Loucy (cell line): ENCODE data around the gene CIITA.

Experiments used
- H2AFZ ChIP-seq: fragments of 200-600 bp; sonication (generic); 2 replicates; pipeline ENCODE4 v1.6.0; 2016; ENCODE audit warnings: antibody characterized with exemption, mild to moderate bottlenecking, low read length, moderate library complexity
- H3F3A ChIP-seq: fragments of 200-600 bp; 2 replicates; pipeline ENCODE4 v1.6.0; 2016; ENCODE audit warnings: antibody characterized with exemption, low read depth, mild to moderate bottlenecking
- H3K27me3 ChIP-seq: fragments of 200-600 bp; sonication (generic); 2 replicates; pipeline ENCODE4 v1.6.1; 2014; ENCODE audit warnings: low read length, mild to moderate bottlenecking; ENCODE audit not compliant: insufficient read depth, poor library complexity, severe bottlenecking
- H3K36me3 ChIP-seq: fragments of 200-600 bp; sonication (generic); 2 replicates; pipeline ENCODE4 v1.6.1; 2016; ENCODE audit warnings: low read length; ENCODE audit not compliant: insufficient read depth
- H3K4me1 ChIP-seq: fragments of 200-600 bp; sonication (generic); 2 replicates; pipeline ENCODE4 v1.5.1; 2014; ENCODE audit warnings: low read length, mild to moderate bottlenecking; ENCODE audit not compliant: insufficient read depth, poor library complexity, severe bottlenecking
- H3K4me2 ChIP-seq: fragments of 200-600 bp; sonication (generic); 2 replicates; pipeline ENCODE4 v1.6.0; 2014; ENCODE audit warnings: antibody characterized with exemption, low read length, low read depth, mild to moderate bottlenecking; ENCODE audit not compliant: poor library complexity, severe bottlenecking
- H3K4me3 ChIP-seq: fragments of 200-600 bp; sonication (generic); 2 replicates; pipeline ENCODE4 v1.5.1; 2014; ENCODE audit warnings: low read length, mild to moderate bottlenecking, mixed read lengths; ENCODE audit not compliant: poor library complexity, severe bottlenecking
- H3K79me2 ChIP-seq: fragments of 200-600 bp; sonication (generic); 2 replicates; pipeline ENCODE4 v1.6.1; 2014; ENCODE audit warnings: low read length; ENCODE audit not compliant: insufficient read depth
- H3K9ac ChIP-seq: fragments of 200-600 bp; sonication (generic); 2 replicates; pipeline ENCODE4 v1.6.0; 2014; ENCODE audit warnings: mild to moderate bottlenecking, low read depth, low read length, moderate library complexity; ENCODE audit not compliant: poor library complexity, severe bottlenecking
- H3K9me2 ChIP-seq: fragments of 200-600 bp; sonication (generic); replicated peaks from 2 replicates; pipeline ENCODE4 v1.6.1; 2016; ENCODE audit warnings: low read depth, low read length, mixed read lengths
- H3K9me3 ChIP-seq: fragments of 200-600 bp; sonication (generic); 2 replicates; pipeline ENCODE4 v1.6.1; 2014; ENCODE audit warnings: mild to moderate bottlenecking, antibody characterized with exemption, low read length, low read depth; ENCODE audit not compliant: insufficient read depth
- H4K20me1 ChIP-seq: fragments of 200-600 bp; sonication (generic); 2 replicates; pipeline ENCODE4 v1.6.0; 2014; ENCODE audit warnings: antibody characterized with exemption, low read length, mild to moderate bottlenecking; ENCODE audit not compliant: insufficient read depth, poor library complexity, severe bottlenecking
- EZH2phosphoT487 ChIP-seq: fragments of 200-600 bp; IDR thresholded peaks from 2 replicates; pipeline ENCODE4 v1.6.1; 2018; ENCODE audit warnings: antibody characterized with exemption, mild to moderate bottlenecking, moderate library complexity, borderline replicate concordance
- TF ChIP-seq, protein P1 (sequence below): fragments of 200-600 bp; sonication (generic); conservative IDR thresholded peaks from 2 replicates; pipeline ENCODE4 v1.5.1; 2014; ENCODE audit warnings: mild to moderate bottlenecking, antibody characterized with exemption, low read length

Gene CIITA

DNA sequence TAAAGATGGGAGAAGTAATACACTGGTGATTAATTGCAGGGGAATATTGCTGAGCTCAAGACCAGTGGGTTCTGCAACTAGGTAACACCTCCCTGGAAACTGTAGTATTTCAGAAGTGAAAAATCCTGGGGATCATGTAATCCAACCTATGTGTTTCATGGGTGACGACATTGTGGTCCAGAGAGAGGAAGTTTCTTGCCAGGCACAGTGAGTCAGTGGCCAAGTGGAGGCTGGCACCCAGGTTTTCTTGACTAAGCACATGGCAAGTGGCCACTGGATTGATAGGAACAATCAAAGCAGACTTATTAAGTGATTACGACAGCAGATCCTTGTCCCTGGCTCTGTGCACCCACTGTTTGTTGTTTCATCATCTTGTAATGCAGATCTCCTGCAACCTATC lies 14.6 kb upstream of the CIITA start:
- Histone ChIP-seq H3K9me3 (no peaks in the 10 kb centered on the region), H3K9me2 (no peaks in the 10 kb centered on the region), H3K9ac (no peak overlapping the region), H3K27me3 (no peaks in the 10 kb centered on the region), H4K20me1 (no peaks in the 10 kb centered on the region), H2AFZ (no peak overlapping the region), H3K36me3 (no peaks in the 10 kb centered on the region), H3F3A (no peaks in the 10 kb centered on the region), H3K79me2 (no peaks in the 10 kb centered on the region), H3K4me1 (no peaks in the 10 kb centered on the region), H3K4me3 (no peak overlapping the region), H3K4me2 (no peak overlapping the region)
- TF ChIP-seq EZH2phosphoT487 = no peak
- TF ChIP-seq, protein P1, sequence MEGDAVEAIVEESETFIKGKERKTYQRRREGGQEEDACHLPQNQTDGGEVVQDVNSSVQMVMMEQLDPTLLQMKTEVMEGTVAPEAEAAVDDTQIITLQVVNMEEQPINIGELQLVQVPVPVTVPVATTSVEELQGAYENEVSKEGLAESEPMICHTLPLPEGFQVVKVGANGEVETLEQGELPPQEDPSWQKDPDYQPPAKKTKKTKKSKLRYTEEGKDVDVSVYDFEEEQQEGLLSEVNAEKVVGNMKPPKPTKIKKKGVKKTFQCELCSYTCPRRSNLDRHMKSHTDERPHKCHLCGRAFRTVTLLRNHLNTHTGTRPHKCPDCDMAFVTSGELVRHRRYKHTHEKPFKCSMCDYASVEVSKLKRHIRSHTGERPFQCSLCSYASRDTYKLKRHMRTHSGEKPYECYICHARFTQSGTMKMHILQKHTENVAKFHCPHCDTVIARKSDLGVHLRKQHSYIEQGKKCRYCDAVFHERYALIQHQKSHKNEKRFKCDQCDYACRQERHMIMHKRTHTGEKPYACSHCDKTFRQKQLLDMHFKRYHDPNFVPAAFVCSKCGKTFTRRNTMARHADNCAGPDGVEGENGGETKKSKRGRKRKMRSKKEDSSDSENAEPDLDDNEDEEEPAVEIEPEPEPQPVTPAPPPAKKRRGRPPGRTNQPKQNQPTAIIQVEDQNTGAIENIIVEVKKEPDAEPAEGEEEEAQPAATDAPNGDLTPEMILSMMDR = no peak

DNA sequence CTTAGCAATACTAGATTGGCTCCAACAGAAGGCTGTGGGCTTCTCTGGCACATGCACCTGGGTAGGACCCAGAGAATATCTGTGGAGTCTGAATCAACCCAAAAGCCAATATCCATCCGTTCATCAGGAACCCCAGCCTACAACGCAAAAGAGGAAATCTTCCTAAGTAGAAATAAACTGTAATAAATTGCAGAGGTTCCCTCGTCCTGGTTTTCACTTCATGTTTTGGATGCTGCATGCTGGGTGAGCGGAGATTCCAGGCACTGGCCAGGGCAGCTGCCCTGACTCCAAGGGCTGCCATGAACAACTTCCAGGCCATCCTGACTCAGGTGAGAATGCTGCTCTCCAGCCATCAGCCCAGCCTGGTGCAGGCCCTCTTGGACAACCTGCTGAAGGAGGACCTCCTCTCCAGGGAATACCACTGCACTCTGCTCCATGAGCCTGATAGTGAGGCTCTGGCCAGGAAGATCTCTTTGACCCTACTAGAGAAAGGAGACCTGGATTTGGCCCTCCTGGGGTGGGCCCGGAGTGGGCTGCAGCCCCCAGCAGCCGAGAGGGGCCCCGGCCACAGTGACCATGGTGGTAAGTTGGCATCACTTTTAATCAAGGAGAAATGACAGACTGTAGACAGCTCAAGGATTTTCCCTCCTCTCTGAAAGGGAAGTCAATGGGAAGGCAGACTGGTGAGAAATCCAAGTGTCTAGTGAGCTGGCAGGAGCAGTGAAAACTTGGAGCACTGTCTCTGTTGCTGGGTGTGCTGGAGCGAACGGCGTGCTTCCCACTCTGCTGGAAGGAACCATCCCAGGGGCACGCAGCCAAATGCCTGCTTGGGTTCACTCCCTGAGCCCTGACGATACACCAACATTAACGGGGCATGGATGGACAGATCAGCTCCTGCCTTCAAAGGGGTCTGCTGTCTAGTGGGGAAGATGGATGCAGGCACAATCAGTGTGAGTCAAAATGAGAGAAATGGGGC lies 10.7 kb upstream of the CIITA start:
- no peak overlapping the region for H3K4me2 ChIP-seq
- H4K20me1 ChIP-seq = no peaks in the 10 kb centered on the region
- H3K9me3 ChIP-seq = no peaks in the 10 kb centered on the region
- H3K79me2 ChIP-seq = no peaks in the 10 kb centered on the region
- H2AFZ ChIP-seq = no peak overlapping the region
- no peaks in the 10 kb centered on the region for H3K27me3 ChIP-seq
- no peak overlapping the region for H3K9ac ChIP-seq
- H3K9me2 ChIP-seq = no peaks in the 10 kb centered on the region
- H3K36me3 ChIP-seq = no peaks in the 10 kb centered on the region
- H3F3A ChIP-seq = no peaks in the 10 kb centered on the region
- no peak overlapping the region for H3K4me3 ChIP-seq
- TF ChIP-seq, protein P1 = no peak
- no peak for TF ChIP-seq EZH2phosphoT487
- H3K4me1 ChIP-seq = peaks cover 21% of the 10 kb centered on the region

DNA sequence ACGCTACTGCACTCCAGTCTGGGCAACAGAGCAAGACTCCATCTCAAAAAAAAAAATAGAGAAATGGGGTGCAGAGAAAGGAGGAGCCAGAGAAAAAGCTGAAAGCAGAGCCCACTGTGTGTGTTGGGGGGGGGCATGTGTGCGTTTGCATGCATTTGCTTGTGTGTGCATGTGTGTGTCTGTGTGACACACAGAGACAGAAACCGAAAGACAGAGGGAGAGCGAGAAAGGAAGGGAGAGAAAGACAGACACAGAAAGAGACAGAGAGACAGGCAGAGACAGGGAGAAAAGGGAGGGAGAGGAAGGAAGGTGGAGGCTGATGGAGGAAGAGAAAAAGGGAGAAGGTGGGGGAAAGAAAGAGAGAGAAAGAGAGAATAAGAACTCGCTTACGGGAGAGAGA lies 9.8 kb upstream of the CIITA start:
- Histone ChIP-seq H3K9me2 (no peaks in the 10 kb centered on the region), H3K4me3 (no peak overlapping the region), H4K20me1 (no peaks in the 10 kb centered on the region), H3K4me2 (no peak overlapping the region), H3K36me3 (no peaks in the 10 kb centered on the region), H3F3A (no peaks in the 10 kb centered on the region), H3K9me3 (no peaks in the 10 kb centered on the region), H2AFZ (no peak overlapping the region), H3K4me1 (peaks cover 26% of the 10 kb centered on the region), H3K27me3 (no peaks in the 10 kb centered on the region), H3K79me2 (no peaks in the 10 kb centered on the region), H3K9ac (no peak overlapping the region)
- no peak for TF ChIP-seq EZH2phosphoT487
- TF ChIP-seq, protein P1 = no peak
